ENCODE measurements around the gene E4F1.
"Not testable (repeated sequence)": the region's sequence is repeated elsewhere in the genome, so short reads cannot be mapped to it uniquely, and the experiment has no call there.

Gene E4F1

DNA sequence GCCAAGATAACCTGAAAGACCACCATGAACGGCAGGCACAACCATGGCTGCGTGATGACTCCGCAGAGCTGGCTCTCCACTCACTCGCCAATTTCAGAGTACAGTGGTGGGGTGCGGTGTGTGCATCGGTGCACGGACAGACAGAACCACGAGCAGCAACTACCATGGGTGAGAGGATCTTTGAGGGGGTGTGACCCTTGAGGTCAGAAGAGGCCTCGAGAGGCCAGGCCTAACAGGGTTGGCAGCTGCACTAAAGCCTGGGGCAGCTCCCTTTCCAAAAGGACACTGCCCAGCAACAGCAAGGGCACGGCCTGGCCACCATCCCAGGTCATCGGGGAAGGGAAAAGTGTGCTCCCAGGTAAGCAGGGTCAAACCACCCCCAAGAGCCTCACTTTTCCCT lies 29.9 kb downstream of the E4F1 start:
- DNase-seq (ENCODE audit: extremely low spot score), result no peak
- CTCF ChIA-PET, result interaction anchor here (2.3 to 3.1 kb wide), 2 partner anchors 10 to 59 kb away, joined by 16 to 33 read pairs; no protein-coding TSS in a partner anchor
- TF ChIP-seq, protein P1, sequence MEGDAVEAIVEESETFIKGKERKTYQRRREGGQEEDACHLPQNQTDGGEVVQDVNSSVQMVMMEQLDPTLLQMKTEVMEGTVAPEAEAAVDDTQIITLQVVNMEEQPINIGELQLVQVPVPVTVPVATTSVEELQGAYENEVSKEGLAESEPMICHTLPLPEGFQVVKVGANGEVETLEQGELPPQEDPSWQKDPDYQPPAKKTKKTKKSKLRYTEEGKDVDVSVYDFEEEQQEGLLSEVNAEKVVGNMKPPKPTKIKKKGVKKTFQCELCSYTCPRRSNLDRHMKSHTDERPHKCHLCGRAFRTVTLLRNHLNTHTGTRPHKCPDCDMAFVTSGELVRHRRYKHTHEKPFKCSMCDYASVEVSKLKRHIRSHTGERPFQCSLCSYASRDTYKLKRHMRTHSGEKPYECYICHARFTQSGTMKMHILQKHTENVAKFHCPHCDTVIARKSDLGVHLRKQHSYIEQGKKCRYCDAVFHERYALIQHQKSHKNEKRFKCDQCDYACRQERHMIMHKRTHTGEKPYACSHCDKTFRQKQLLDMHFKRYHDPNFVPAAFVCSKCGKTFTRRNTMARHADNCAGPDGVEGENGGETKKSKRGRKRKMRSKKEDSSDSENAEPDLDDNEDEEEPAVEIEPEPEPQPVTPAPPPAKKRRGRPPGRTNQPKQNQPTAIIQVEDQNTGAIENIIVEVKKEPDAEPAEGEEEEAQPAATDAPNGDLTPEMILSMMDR (IDR thresholded peaks at IDR 0.05; ENCODE audit: control extremely low read depth, extremely low read depth, low read depth, missing control alignments), result no peak
- POLR2A ChIA-PET, result interaction anchor here (0.7 to 1.1 kb wide), 3 partner anchors 8 to 98 kb away, joined by 3 to 5 read pairs (median 3); partner anchors contain the start of gene TRAF7

DNA sequence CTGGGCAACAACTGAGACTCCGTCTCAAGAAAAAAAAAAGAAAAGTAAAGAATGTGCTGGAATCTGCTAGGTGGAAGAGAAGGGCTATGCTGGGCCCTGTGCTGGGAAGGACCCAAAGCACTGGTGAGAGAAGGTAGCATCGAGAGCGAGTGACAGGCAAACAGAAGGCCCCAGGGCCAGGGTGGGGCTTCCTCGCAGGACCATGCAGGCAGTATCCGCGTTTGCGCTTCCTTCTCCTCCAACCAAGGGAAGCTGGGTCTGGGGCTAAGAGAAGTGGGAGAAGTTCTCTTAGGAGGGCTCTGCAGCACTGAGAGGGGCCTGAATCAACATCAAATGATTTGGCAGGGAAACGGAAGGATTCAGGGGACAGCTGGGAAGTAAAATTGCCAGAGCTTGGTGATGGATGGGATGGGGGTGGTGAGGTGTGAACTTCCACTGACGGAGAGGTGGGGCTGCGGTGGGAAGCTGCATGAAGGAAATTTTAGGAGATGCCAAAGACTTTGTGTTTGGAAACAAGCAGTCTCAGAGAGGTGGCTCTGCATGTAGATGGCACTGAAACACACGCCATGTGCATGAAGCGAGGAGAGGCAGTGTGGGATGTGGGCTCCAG lies 33.2 kb downstream of the E4F1 start:
- POLR2A ChIA-PET, result interaction anchor here (0.9 to 1.6 kb wide), 2 partner anchors 101 to 102 kb away, joined by 3 to 5 read pairs; partner anchors contain the start of gene TRAF7
- CTCF ChIA-PET, result interaction anchor here (1.5 kb wide), 1 partner anchor 62 kb away, joined by 4 read pairs; no protein-coding TSS in a partner anchor
- no peak for DNase-seq (ENCODE audit: extremely low spot score)
- TF ChIP-seq, protein P1 (IDR thresholded peaks at IDR 0.05; ENCODE audit: control extremely low read depth, extremely low read depth, low read depth, missing control alignments), result no peak

DNA sequence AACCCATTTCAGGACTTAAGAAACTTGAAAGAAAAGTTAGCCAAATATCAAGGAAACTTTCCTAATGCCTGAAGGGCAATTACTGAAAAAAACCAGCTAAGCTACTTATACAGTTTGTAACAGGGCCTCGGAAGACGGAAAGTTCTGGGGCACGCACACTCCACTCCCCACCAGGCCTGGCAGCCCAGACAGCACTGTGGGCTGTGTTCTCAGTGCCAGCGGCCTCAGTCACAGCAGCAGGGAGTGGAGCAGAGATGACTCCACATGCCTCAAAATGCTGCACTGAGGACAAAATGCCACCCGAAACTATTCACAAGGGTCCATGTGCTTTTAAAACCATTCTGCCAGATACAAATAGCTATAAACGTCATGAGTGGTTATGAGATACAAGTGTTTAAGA lies 34.3 kb downstream of the E4F1 start:
- CTCF ChIA-PET, result interaction anchor here (1.5 kb wide), 2 partner anchors 63 to 183 kb away, joined by 3 to 4 read pairs; no protein-coding TSS in a partner anchor
- POLR2A ChIA-PET, result interaction anchor here (0.5 to 1.6 kb wide), 2 partner anchors 103 to 401 kb away, joined by 3 to 5 read pairs; no protein-coding TSS in a partner anchor
- no peak for DNase-seq (ENCODE audit: extremely low spot score)
- TF ChIP-seq, protein P1 (IDR thresholded peaks at IDR 0.05; ENCODE audit: control extremely low read depth, extremely low read depth, low read depth, missing control alignments), result no peak

DNA sequence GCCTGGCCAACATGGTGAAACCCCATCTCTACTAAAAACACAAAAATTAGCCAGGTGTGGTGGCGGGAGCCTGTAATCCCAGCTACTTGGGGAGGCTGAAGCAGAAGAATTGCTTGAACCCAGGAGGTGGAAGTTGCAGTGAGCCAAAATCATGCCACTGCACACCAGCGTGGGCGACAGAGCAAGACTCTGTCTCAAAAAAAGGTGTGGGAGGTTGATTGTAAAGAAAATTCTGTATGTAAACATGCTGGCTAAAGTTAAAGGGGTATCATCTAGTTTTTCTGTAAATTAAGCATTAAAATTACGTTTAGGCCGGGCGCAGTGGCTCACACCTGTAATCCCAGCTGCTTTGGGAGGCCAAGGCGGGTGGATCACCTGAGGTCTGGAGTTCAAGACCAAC lies 35.1 kb downstream of the E4F1 start:
- ChIA-PET CTCF (interaction anchor here (1.2 to 1.8 kb wide), 5 partner anchors 13 to 243 kb away, joined by 3 to 5 read pairs (median 4); no protein-coding TSS in a partner anchor), POLR2A (interaction anchor here (1.6 kb wide), 1 partner anchor 104 kb away, joined by 5 read pairs; no protein-coding TSS in a partner anchor)

DNA sequence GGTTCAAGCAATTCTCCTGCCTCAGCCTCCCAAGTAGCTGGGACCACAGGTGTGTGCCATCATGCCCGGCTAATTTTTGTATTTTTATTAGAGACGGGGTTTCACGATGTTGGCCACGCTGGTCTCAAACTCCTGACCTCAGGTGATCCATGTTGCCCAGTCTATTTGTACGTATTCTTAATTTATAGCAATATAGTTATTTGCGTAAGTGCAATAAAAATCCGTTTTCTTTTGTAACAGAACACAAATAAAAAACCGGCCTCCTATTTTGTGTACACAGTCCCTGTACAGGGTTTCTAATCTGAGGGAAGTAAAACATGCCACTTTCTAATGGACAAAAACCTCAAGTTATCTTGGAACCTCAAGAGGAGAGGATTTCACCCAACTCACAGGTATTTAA lies 36.9 kb downstream of the E4F1 start:
- no peak for DNase-seq (ENCODE audit: extremely low spot score)
- CTCF ChIA-PET, result interaction anchor here (1.4 to 5.9 kb wide), 3 partner anchors 9 to 241 kb away, joined by 4 to 33 read pairs (median 5); partner anchors contain the start of gene ECI1
- TF ChIP-seq, protein P1 (IDR thresholded peaks at IDR 0.05; ENCODE audit: control extremely low read depth, extremely low read depth, low read depth, missing control alignments), result no peak
- POLR2A ChIA-PET, result interaction anchor here (1.0 to 1.1 kb wide), 2 partner anchors 8 to 9 kb away, joined by 3 to 6 read pairs; partner anchors contain the start of gene ECI1

More for the DNA sequence above, 35.1 kb downstream of the E4F1 start:
- DNase-seq (ENCODE audit: extremely low spot score), result not testable (repeated sequence)

DNA sequence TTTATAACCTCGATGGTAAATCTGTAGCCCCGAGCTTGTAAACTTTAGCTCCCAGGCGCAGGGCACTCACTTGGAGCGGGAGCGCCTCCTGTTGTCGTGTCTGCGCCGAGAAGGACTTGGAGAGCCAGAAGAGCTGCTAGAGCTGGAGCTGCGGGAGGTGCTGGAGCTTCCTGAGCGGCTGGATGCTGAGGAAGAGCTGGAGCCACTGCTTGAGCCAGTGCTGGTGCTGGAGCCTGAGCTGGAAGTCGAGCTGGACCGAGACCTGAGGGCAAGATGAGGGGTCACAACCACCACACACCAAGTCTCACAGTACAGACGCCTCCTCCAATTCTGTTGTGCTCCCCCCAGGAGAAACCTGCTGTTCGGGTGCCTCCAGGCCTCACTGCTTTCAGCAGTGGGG lies 39.6 kb downstream of the E4F1 start:
- DNase-seq (ENCODE audit: extremely low spot score), result not testable (repeated sequence)
- POLR2A ChIA-PET, result interaction anchor here (0.6 to 1.5 kb wide), 3 partner anchors 11 to 253 kb away, joined by 3 to 6 read pairs (median 3); partner anchors contain the start of genes ECI1 and TRAF7
- CTCF ChIA-PET, result interaction anchor here (1.0 to 5.9 kb wide), 3 partner anchors 11 to 241 kb away, joined by 3 to 33 read pairs (median 4); partner anchors contain the start of gene ECI1

DNA sequence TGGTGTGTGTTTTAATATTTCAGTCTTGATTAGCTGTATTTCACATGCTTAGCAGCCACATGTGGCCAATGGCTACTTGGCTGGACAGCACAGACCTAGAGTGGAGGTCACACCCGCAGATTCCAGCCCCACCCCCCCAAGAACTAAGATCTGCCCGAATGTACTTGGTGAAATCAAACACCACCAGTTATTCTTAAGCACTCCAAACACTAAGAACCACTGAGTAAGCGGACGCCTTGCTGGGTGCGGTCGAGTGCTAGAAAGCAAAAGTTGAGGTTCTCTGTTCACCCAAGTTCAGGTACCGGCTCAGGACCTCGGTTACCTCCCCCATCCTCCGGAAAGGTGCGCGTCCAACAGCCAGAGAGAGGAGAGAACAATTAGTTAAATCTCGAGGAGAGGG lies 43.5 kb downstream of the E4F1 start:
- CTCF ChIA-PET; DNase-seq (ENCODE audit: extremely low spot score); POLR2A ChIA-PET: not testable (repeated sequence)

DNA sequence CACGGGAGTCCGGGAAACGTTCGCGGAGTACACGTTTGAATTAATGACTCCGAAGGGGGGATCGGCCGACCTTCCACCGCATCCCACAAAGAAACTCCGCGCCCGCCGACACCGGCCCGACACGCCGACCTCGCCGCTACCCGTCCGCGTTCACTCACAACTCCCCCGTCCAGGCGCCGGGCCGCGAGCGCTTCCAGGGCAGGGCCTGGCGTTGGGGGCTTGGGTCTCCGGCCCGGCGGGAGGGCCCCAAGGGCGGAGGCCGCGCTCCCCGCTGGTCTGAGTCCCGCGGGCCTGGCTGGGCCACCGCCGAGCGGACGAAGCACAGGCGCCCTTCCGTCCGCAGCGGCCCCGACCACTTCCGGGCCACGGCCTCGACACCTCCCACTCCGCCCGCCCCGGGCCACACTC lies 44.1 kb downstream of the E4F1 start:
- DNase-seq (ENCODE audit: extremely low spot score); CTCF ChIA-PET; POLR2A ChIA-PET: not testable (repeated sequence)
